ENCODE data around the gene PADI1. TPM values are rescaled to one million over a fixed set of nuclear protein-coding genes. Genes with fewer than 3 reads are reported as not detected.

PADI1 gene
- total RNA-seq, 2 donors from 2014 or later: not detected

- Histone ChIP-seq H3K9me3 (no peaks in the 10 kb centered on the region), H3K4me3 (no peak overlapping the region), H3K27ac (no peak overlapping the region), H3K4me1 (peaks cover 3% of the 10 kb centered on the region), H3K27me3 (no peaks in the 10 kb centered on the region), H3K36me3 (replicated peaks in 1 of 2; ENCODE audit: insufficient read depth in 1 of 2, low read depth in 2 of 2) (no peaks in the 10 kb centered on the region)
- DNase-seq (no peak), ATAC-seq (no peak)
- WGBS, 2 donors: 66 to 72% methylated on average over 3 of the region's 3 CpGs
- TF ChIP-seq CTCF (IDR thresholded peaks at IDR 0.05) (no peak), POLR2A (IDR thresholded peaks at IDR 0.05) (no peak)
- intact Hi-C loops (cut with DNase I): no loop called here
These were observed 12.7 kb downstream of the PADI1 start for GRCh38 chr1:17217607-17218006.

- Histone ChIP-seq H3K36me3 (replicated peaks in 1 of 2; ENCODE audit: insufficient read depth in 1 of 2, low read depth in 2 of 2) (no peaks in the 10 kb centered on the region), H3K9me3 (no peaks in the 10 kb centered on the region), H3K27me3 (no peaks in the 10 kb centered on the region), H3K4me1 (no peaks in the 10 kb centered on the region), H3K4me3 (no peak overlapping the region), H3K27ac (no peak overlapping the region)
- no peak for TF ChIP-seq CTCF (IDR thresholded peaks at IDR 0.05)
- TF ChIP-seq POLR2A (IDR thresholded peaks at IDR 0.05): no peak
- ATAC-seq: no peak
- 48 to 49% methylated on average over 7 of the region's 7 CpGs for WGBS, 2 donors
- intact Hi-C loops (cut with DNase I): no loop called here
- no peak for DNase-seq
These were observed 14.0 kb downstream of the PADI1 start for GRCh38 chr1:17218939-17219338.

- H3K9me3 ChIP-seq: no peaks in the 10 kb centered on the region
- ATAC-seq (no peak), DNase-seq (no peak)
- intact Hi-C loops (cut with DNase I): no loop called here
- no peaks in the 10 kb centered on the region for H3K27me3 ChIP-seq
- H3K36me3 ChIP-seq (replicated peaks in 1 of 2; ENCODE audit: insufficient read depth in 1 of 2, low read depth in 2 of 2): no peaks in the 10 kb centered on the region
- H3K27ac ChIP-seq: no peak overlapping the region
- no peaks in the 10 kb centered on the region for H3K4me1 ChIP-seq
- H3K4me3 ChIP-seq: no peak overlapping the region
- TF ChIP-seq POLR2A (IDR thresholded peaks at IDR 0.05) (no peak), CTCF (IDR thresholded peaks at IDR 0.05) (no peak)
- WGBS, 2 donors: 86 to 92% methylated on average over 3 of the region's 3 CpGs
These were observed 15.4 kb downstream of the PADI1 start for GRCh38 chr1:17220287-17220686.

- Histone ChIP-seq H3K4me1 (no peaks in the 10 kb centered on the region), H3K36me3 (replicated peaks in 1 of 2; ENCODE audit: insufficient read depth in 1 of 2, low read depth in 2 of 2) (no peaks in the 10 kb centered on the region), H3K4me3 (no peak overlapping the region), H3K27me3 (no peaks in the 10 kb centered on the region), H3K9me3 (no peaks in the 10 kb centered on the region), H3K27ac (no peak overlapping the region)
- DNase-seq (no peak), ATAC-seq (no peak)
- 52 to 59% methylated on average over 14 of the region's 14 CpGs for whole genome bisulfite sequencing, 2 donors
- TF ChIP-seq POLR2A (IDR thresholded peaks at IDR 0.05) (no peak), CTCF (IDR thresholded peaks at IDR 0.05) (no peak)
- intact Hi-C loops (cut with DNase I): no loop called here
These were observed 17.6 kb downstream of the PADI1 start for GRCh38 chr1:17222557-17222956.

GRCh38 chr1:17224434-17224833, 19.5 kb downstream of the PADI1 start:
- no peaks in the 10 kb centered on the region for H3K36me3 ChIP-seq (replicated peaks in 1 of 2; ENCODE audit: insufficient read depth in 1 of 2, low read depth in 2 of 2)
- intact Hi-C loops (cut with DNase I): no loop called here
- 80 to 85% methylated on average over 4 of the region's 4 CpGs for WGBS, 2 donors
- H3K27me3 ChIP-seq: no peaks in the 10 kb centered on the region
- no peak overlapping the region for H3K27ac ChIP-seq
- no peak for DNase-seq
- no peaks in the 10 kb centered on the region for H3K9me3 ChIP-seq
- no peak for ATAC-seq
- H3K4me1 ChIP-seq: no peaks in the 10 kb centered on the region
- no peak for TF ChIP-seq POLR2A (IDR thresholded peaks at IDR 0.05)
- TF ChIP-seq CTCF (IDR thresholded peaks at IDR 0.05): no peak
- no peak overlapping the region for H3K4me3 ChIP-seq

Data from body of pancreas (tissue), 4 donors.